SKM-1 (cell line): ENCODE measurements around the gene PRR18.

ENCODE experiments used
- DNase-seq: peaks from one replicate; lab custom pipeline; 2025; ENCODE audit not compliant: unreplicated experiment; lab: John Stamatoyannopoulos, UW

The PRR18 gene

DNA sequence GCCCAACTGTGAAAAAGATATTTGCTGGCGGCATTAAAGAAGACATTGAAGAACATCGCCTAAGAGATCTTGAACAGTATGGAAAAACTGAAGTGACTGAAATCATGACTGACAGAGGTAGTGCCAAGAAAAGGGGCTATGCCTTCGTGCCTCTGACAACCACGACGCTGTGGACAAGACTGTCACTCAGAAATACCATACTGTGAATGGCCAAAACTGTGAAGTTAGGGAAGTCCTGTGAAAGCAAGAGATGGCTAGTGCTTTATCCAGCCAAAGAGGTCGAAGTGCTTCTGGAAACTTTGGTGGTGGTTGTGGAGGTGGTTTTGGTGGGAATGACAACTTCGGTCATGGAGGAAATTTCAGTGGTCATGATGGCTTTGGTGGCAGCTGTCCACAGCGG, 26.7 kb upstream of the PRR18 start:
- no peak for DNase-seq

DNA sequence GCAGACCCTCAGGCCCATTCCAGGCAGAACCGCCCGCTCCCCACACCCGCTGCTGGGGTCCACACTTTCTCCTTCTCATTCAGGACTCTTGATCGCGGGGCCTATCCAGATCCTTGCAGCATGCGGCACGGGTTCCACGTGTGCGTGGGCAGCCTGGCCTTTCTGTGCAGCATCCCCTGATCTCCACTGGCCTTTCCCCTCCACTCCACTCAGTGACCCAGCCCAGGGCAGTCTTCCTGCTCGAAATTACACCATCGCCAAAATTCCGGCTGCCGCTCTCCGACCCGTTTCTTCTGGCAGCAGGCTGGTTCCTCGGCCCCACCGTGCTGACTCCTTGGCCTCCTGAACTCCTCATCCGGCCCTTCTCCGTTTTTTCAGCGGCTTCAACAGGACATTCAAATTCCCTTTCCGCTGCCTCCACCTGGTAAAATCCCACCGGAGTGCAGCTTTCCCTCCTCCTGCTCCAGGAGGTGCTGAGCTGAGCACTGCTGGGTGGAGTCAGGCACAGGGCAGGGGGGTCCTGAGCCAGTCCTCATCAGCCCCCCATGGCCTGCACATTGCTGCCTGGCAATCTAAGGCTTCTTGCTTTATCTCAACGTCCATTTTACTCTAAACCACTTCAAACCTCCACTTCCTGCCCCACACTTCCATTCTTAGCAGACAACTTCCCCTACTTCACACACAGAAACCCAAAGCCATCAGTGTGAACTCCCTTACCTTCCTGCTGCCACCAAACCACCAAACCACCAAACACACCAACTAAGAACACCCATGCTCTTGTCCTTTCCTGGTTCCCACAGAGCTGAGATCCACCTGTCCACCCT, 25.2 kb upstream of the PRR18 start:
- DNase-seq, result peak; percentile 56

DNA sequence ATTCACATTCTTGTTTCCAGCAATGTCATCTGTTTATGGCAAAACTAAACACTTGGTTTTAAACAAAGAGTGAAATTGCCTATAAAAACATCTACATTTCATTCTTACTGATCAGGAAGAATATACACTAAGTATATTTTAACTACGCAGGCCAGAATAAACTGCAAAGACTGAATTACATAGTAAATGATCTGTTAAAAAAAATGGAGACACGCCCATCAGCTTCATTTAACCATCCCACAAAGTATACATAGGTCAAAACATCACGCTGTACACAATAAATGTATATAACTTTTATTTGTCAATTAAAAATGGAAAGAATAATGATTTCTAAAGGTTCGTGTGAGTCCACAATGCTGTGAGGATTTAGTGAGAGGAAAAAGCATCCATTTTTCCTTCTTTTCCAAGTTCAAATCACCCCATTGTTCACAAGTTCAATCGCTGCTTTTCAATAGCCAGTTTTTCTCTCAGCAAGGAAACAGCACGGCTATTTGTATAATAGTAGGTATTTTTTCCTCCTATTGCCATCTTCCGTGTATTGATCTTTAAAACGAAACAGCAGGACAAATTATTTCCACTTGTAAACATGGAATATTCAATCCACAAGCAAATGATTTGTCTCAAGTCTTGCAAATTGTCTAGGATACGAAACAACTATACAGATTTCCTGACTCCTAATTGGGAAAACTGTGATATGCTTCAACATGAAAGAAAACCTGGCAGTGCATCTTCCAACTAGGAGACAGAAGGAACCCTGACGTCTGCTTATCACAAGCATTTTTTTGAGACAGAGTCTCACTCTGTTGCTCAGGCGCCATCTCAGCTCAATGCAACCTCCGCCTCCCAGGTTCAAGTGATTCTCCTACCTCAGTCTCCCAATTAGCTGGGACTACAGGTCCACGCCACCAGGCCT, 23.6 kb upstream of the PRR18 start:
- DNase-seq, result no peak

DNA sequence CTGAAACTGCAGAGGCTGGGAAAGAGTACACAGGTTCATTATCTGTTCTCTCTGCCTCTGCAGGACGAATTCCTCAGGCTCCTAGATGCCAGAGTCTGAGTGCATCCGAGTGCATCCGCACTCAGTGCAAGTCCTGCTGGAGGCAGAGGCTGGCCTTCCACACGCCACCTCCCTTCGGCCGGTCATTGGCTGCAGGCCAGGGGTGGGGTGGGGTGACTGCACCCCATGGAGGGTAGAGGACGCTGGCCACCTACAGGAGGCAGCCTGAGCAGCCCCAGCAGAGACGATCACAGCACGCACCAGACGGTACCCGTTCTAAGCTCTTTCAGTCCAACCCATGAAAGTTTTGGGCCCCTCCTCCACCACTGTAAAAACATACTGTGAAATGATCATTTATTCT, 22.4 kb upstream of the PRR18 start:
- DNase-seq, result no peak

DNA sequence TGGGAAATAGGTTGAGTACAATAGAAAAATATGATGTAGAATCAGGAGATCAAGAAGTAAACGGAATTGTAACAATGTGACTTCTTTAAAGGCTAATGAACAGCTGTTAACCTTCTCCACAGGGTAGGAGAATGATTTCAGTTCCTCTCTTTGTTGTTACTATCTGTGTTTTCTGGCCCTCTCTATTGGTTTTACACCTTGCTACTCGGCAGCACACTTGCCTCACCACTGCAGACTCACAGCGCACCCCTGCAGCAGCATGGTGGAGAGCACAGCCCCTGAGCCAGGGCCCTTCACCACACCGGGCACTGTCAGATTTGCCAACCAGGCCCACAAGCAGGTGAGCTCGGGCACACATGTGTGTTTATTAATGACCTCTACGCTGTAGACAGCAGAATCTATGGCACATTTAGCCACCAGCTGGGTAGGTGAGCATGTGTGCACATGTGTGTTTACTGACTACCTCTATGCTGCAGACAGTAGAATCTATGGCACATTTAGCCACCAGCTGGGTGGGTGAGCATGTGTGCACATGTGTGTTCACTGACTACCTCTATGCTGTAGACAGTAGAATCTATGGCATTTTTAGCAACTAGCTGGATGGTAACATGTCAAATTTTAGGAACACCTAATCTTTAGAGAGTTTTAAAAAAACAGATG, 17.3 kb upstream of the PRR18 start:
- DNase-seq, result no peak

DNA sequence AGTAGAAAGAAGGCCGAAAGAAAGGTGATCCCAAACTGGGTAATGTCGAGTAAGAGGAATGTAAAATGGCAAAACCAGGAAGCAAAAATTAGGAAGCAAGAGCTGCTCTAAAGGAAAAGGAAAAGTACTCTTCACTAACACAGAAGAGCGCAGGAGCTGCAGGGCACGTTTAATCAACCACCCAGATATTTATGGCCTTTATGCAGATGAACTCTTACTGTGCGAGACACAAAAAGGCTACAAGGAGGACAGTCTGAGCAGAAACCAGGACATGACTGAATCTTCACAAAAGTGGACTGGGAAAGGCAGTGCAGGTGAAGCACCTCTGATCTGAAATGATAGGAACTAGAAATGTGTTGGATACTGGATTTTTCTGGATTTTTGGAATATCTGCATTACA, 15.2 kb upstream of the PRR18 start:
- DNase-seq, result no peak

DNA sequence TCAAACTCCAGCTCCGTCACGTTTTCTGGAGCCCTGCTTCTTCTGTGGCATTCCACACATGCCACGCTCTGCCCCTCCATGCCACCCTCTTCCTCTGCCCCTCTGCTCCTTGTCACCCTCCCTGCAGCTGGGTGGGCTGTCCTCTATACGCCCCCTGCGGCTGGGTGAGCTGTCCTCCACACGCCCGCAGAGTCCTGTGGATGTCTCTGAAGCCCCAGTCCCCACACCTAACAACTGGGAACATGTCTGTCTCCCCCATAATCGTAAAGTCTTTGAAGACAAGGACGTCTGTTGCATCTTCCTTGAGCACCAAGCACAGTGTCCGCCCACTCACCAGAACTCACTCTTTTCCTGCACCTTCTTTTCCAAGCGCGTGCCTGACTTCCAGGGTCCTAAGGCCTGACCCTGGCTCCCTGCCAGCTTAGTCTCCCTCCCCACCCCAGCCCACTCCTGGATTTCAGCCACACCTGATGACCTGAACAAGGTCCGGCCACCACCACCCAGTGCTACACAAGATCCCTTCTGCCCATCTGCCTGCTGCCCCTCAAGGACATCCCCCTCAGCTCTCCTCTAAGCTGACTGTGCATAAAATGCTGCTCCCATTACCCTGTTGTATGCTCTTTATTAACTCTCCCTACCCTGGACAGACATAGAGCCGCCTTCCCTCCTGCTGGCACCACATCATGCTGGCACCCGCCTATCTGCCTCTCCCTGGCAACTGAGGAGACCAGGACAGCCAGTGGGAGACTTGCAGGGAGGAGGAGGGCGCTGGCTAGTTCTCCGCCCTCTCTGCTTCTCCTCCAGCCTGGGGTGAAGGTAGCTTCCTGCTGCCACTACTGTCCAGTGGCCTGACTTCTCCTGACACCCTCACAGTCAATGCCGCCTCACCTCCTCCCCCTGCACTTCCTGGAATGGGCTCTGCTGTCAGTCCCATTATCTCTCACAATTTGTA, 10.7 kb upstream of the PRR18 start:
- no peak for DNase-seq

DNA sequence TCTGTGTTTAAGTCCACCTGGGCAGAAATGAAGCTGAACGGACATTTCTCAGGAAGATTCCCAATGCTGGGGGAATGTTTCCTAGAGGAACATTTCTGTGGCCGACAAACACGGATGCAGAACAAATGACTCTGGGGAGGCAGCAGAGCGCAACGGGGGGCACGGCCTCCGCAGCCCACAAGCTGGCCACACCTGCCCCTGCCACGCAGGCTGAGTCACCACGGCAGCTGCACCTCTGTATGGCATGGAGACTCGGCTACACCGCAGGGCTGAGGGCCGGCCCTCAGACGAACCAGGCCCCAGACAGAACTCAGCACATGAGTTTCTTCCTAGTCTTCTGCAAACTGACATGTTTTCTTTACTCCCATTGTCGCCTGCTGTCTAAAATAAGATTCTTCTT, 10.0 kb upstream of the PRR18 start:
- DNase-seq, result no peak

DNA sequence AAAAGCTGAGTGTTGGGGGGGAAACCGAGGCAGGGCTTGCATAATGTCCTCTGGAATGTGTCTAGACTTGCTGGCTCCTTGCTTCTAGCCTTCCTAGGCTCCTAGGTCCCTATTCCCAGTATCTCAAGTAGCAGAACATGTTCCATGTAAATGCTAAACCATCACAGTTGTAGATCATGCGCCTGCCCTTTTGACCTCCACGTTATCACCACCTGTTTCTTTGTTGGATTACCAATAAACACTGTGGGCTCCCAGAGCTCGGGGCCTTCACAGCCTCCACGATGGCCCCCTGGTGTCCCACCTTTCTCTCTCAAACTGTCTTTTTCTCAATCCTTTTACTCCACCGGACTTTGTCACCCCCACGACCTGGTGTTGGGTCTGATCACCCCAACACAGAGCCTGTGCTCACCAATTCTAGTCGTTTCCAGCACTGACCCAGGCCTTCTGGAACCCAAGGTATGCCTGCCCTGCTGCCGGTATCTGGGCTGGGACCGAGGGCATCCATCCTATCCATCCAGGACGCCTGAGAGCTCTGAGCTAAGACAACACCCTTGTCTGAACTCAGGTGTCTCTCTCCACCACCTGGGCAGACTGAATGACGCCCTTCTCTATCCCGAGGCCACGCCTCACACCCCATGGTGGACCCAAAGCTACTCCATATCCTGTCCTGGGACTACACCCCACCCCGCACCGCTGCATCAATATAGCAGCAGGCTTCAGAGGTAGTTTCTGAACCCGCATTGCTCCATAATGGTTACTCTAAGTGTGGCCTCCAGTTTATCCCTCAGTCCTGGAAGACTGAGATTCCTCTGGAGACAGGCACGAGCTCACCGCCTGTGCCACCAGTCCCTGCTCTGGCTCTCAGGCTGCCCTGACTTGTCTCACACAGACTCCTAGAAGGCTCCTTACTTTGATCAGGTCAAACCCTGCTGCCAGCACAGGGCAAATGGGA, 9.3 kb upstream of the PRR18 start:
- no peak for DNase-seq

DNA sequence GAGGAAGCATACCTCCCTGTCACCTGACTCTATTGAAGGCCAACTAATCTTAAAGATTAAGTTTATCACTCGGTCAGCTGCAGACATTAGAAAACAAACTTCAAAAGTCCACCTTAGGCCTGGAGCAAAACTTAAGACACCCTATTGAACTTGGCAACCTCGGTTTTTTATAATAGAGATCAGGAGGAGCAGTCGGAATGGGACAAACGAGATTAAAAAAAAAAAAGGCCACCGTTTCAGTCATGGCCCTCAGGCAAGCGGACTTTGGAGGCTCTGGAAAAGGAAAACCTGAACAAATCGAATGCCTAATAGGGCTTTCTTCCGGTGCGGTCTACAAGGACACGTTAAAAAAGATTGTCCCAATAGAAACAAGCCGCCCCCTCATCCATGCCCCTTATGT, 7.2 kb upstream of the PRR18 start:
- DNase-seq, result no peak

DNA sequence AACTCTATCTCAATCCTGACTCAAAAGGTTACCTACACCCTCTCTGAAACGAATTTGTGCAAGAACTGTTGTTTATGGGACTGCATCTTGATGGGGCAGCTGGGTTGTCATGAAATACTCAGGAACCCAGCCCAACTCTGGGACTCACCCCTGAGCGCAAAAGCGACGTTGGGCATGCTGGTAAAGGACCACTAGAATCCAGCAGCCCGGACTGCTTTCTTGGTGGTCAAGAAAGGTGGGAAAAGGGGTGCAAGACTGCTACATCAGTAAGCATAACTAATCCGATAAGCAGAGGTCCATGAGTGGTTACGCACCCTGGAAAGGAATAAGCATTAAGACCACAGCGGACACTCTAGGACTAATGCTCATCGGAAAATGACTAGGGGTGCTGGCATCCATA, 6.3 kb upstream of the PRR18 start:
- DNase-seq, result no peak

DNA sequence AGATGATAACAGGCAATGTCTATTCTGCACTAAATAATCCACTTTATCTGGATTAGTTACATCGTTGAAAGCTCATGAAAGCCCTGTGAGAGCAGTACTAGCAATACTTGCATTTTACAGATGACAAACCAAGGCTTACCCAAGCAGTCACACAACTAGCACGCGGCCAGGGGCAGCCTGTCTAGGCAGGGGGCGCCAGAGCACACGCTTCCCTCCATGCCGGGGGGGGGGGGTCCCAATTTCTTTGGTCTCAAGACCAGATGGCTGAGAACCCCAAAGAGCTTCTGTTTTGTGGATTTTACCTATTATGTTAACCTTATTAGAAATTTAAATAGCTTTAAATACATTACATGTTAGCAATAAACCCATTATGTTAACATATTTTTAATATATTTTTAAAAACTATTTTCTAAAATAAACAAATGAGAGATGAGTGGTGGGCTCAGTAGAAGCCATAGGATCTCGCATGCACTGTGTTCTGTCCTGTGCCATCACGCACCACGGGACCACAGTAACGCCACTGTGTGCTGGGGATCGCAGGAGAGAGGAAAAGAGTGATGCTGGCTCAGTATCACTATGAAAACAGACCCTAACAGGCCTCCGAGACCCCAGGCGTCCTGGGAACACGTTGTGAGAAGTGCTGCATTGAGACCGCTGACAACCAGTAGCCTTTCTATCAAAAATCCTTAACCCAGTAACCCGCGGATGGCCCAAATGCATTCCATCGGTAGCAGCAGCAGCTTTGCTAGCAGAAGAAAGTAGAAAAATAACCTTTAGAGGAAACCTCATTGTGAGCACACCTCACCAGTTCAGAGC, 5.3 kb upstream of the PRR18 start:
- no peak for DNase-seq

DNA sequence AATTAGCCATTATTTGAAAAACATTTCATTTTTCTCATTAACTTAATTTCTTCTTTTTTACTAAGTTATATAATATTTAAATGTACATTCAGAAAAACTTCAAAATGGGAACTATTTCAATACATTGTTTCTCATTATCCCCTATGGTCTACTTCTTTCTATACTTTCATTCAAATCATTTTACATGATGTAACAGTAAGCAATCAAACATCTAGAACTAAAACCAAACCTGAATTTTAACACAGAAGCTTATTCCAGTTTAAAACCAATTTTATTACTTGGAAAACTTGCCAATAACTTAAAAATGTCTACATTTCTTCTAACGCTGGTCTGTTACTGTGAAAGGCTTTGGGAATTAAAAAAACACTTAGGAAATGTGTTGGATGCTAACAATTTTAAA, 4.6 kb upstream of the PRR18 start:
- DNase-seq, result no peak

DNA sequence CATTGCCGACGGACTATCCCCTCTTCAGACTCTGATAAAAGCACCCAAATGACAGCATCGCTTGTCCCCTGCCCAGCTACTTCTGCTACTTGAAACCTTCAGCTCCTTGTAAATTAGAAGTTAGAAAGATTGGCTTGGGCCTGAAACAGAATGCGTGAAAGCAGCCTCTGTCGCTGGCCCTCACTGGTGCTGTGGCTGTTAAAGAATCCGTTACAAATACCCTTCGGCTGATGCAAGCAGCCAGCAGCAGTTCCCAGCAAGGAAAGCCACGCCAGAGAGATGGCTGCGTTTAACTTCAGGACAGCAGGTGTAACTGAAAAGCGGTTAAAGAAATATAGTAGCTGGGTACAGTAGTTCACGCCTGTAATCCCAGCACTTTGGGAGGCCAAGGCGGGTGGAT, 2.4 kb upstream of the PRR18 start:
- DNase-seq, result no peak

DNA sequence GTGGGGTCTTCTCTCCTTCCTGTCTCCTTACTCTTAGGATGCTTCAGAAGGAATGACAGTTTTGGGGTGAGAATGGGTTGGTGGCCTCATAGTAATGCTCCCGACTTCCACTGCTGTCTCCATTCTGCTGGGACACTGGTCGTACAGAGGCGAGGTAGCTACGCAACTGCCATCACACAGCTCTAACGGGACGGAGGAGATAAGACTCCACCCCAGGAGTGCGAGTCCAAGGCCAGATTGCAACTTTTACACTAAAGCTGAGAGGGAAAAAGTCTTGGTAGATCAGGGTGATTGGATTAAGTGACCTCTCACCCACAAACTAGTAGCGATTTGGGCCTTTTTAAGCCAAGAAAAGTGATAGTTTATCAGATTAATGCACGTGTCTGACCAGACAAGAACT, 1.8 kb upstream of the PRR18 start:
- no peak for DNase-seq

DNA sequence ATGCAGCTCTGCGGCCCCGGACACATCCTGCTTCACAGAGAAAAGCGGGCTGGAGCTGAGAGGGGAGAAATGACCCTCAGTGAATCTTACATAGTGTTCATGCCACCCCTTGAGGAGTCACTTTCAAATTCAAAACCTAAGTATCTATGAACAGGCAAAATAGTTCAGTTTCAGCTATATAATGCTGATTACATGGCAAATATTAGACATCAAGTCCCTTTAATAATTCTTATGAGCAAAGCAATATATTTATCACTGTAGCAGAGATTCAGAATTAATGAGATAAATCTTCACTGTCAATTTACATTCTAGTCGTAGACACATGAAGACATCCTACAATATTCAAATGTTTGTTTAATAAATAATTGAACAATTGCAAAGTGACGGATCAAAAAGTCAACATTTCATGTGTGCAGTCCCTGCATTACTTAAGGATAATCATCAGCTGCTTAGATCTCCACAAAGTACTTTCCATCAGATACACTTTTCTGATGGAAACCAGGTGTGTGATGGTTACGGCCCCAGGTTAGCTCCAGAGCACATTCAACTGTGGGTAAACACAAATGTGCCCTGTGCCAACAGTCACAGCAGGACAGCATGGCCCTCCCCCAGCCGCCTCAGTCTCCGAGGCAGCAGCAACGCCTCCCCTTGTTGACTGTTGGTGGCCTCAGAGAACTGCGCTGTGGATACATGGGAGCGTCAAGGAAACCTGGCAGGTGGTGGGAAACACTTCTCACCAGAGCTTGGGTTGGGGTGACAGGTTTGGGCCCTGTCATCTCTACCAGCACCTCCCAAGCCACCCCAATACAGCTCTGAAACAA, 787 bp upstream of the PRR18 start:
- DNase-seq, result no peak

DNA sequence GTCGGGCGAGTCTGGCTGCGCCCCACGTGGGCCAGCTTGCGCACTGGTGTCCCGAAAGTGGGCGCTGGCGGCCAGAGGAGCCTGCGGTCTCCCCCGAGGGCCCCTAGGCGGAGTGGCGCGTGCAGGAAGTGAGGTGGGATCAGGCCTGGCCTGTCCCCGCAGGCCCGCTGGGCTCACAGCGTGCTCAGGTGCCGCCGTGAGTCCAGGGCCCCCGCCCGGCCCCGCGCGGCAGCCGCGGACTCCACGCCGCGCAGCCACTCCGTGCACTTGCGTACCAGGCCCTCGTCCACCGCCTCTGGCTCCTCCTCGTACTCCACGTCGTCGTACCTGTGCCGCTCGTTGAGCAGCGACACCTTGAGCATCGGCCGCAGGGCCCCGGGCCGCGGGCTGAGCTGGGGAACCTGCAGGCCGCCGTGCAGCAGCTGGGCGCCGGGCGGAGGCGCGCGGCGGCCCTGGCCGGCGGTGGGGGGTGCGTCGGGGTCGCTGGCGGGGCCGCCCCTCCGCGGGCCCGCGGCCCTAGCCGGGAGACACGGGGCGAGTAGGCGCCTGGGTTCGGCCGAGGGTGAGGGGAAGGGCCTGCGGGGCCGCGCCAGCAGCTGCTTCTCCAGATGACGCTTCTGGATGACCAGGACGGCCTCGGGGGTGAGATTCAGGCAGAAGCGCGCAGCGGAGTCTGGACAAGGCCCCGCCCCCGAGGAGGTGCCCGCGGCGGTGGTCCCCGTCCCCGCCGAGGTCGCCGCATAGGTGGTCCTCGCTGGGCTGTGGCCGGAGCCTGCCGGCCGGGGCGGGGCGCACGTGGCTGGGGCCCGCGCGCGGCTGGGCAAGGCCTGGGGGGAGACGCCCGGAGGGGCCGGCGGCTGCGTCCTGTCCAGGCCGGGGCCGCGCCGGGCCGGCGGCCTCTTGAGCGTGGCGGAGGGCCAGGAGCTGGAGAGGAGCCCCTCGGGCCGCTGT, 835 bp downstream of the PRR18 start:
- no peak for DNase-seq
